ENCODE data around the gene SYT12. TPM values are rescaled to one million over a fixed set of nuclear protein-coding genes. Genes with fewer than 3 reads are reported as not detected.

The SYT12 gene
- total RNA-seq, 1 experiment from 2014 or later, result 4.8 TPM

- ATAC-seq (no peak), DNase-seq (no peak)
- H3K27ac ChIP-seq (ENCODE audit: low read length), result no peak overlapping the region
- no peak overlapping the region for H3K9ac ChIP-seq (ENCODE audit: low read length)
- no peak overlapping the region for H3K4me3 ChIP-seq (ENCODE audit: low read length)
- H3F3A ChIP-seq (ENCODE audit: low read length, unreplicated experiment), result peaks cover 3% of the 10 kb centered on the region
- H3K4me1 ChIP-seq (ENCODE audit: insufficient read depth, low read length), result peaks cover 64% of the 10 kb centered on the region
- peaks cover 43% of the 10 kb centered on the region for H3K79me2 ChIP-seq (ENCODE audit: low read length)
- TF ChIP-seq EZH2 (IDR thresholded peaks at IDR 0.05; ENCODE audit: low read length, unreplicated experiment) (no peak), CTCF (conservative IDR thresholded peaks at IDR 0.05; ENCODE audit: low read depth, low read length) (no peak), EZH2phosphoT487 (IDR thresholded peaks at IDR 0.05; ENCODE audit: borderline replicate concordance, low read length) (no peak)
- ChIA-PET POLR2A (ENCODE audit: unreplicated experiment) (no interaction called here), CTCF (no interaction called here)
- no peak overlapping the region for H3K4me2 ChIP-seq (ENCODE audit: low read length)
- H3K27me3 ChIP-seq (ENCODE audit: low read length), result no peaks in the 10 kb centered on the region
- no peaks in the 10 kb centered on the region for H3K9me2 ChIP-seq (replicated peaks; ENCODE audit: low read length)
- BruUV-seq (replicated peaks), result TSS peak; percentile 15
- H4K20me1 ChIP-seq (ENCODE audit: low read length), result no peaks in the 10 kb centered on the region
- no peak overlapping the region for H2AFZ ChIP-seq (ENCODE audit: low read length)
- intact Hi-C loops (cut with micrococcal nuclease), result loop anchor here (10.0 kb wide), 2 partner anchors 174 to 186 kb away; no protein-coding TSS in a partner anchor
- no peaks in the 10 kb centered on the region for H3K9me3 ChIP-seq (ENCODE audit: low read length)
- no peaks in the 10 kb centered on the region for H3K36me3 ChIP-seq (ENCODE audit: low read depth, low read length)
Observed at GRCh38 chr11:67058506-67058905, 35.6 kb downstream of the SYT12 start.

- peak overlapping the region; percentile 1; the same call in 1 of the 2 replicates for H3K27ac ChIP-seq (ENCODE audit: low read length)
- H3K27me3 ChIP-seq (ENCODE audit: low read length), result no peaks in the 10 kb centered on the region
- BruUV-seq (replicated peaks), result no TSS peak
- peaks cover 3% of the 10 kb centered on the region for H3F3A ChIP-seq (ENCODE audit: low read length, unreplicated experiment)
- no peak overlapping the region for H3K4me3 ChIP-seq (ENCODE audit: low read length)
- H3K79me2 ChIP-seq (ENCODE audit: low read length), result peaks cover 43% of the 10 kb centered on the region
- ChIA-PET POLR2A (ENCODE audit: unreplicated experiment) (no interaction called here), CTCF (no interaction called here)
- peaks cover 53% of the 10 kb centered on the region for H3K4me1 ChIP-seq (ENCODE audit: insufficient read depth, low read length)
- intact Hi-C loops (cut with micrococcal nuclease), result loop anchor here (10.0 kb wide), 2 partner anchors 175 to 185 kb away; no protein-coding TSS in a partner anchor
- no peaks in the 10 kb centered on the region for H3K9me3 ChIP-seq (ENCODE audit: low read length)
- ATAC-seq (no peak), DNase-seq (no peak)
- H3K4me2 ChIP-seq (ENCODE audit: low read length), result no peak overlapping the region
- no peaks in the 10 kb centered on the region for H3K36me3 ChIP-seq (ENCODE audit: low read depth, low read length)
- H4K20me1 ChIP-seq (ENCODE audit: low read length), result no peaks in the 10 kb centered on the region
- H2AFZ ChIP-seq (ENCODE audit: low read length), result no peak overlapping the region
- no peaks in the 10 kb centered on the region for H3K9me2 ChIP-seq (replicated peaks; ENCODE audit: low read length)
- TF ChIP-seq CTCF (conservative IDR thresholded peaks at IDR 0.05; ENCODE audit: low read depth, low read length), result no peak
- no peak for TF ChIP-seq EZH2 (IDR thresholded peaks at IDR 0.05; ENCODE audit: low read length, unreplicated experiment)
- no peak for TF ChIP-seq EZH2phosphoT487 (IDR thresholded peaks at IDR 0.05; ENCODE audit: borderline replicate concordance, low read length)
- H3K9ac ChIP-seq (ENCODE audit: low read length), result no peak overlapping the region
Observed at GRCh38 chr11:67059671-67060070, 36.7 kb downstream of the SYT12 start.

GRCh38 chr11:67060111-67060522 lies 37.2 kb downstream of the SYT12 start:
- H3K27me3 ChIP-seq (ENCODE audit: low read length), result no peaks in the 10 kb centered on the region
- 0 out of 2 replicates have a peak, but pooled peaks have one; percentile 3 for ATAC-seq
- peak; percentile 48 for DNase-seq
- CTCF ChIA-PET, result no interaction called here
- peaks cover 3% of the 10 kb centered on the region for H3F3A ChIP-seq (ENCODE audit: low read length, unreplicated experiment)
- H3K4me2 ChIP-seq (ENCODE audit: low read length), result 0 out of 2 replicates have a peak overlapping the region, but pooled peaks have one; percentile 1
- H3K27ac ChIP-seq (ENCODE audit: low read length), result peak overlapping the region; percentile 1; the same call in 1 of the 2 replicates
- no peaks in the 10 kb centered on the region for H4K20me1 ChIP-seq (ENCODE audit: low read length)
- POLR2A ChIA-PET (ENCODE audit: unreplicated experiment), result no interaction called here
- H3K4me3 ChIP-seq (ENCODE audit: low read length), result no peak overlapping the region
- intact Hi-C loops (cut with micrococcal nuclease), result no loop called here
- H3K9me2 ChIP-seq (replicated peaks; ENCODE audit: low read length), result no peaks in the 10 kb centered on the region
- no peaks in the 10 kb centered on the region for H3K9me3 ChIP-seq (ENCODE audit: low read length)
- no peak overlapping the region for H2AFZ ChIP-seq (ENCODE audit: low read length)
- TF ChIP-seq EZH2phosphoT487 (IDR thresholded peaks at IDR 0.05; ENCODE audit: borderline replicate concordance, low read length), result no peak
- no peak for TF ChIP-seq CTCF (conservative IDR thresholded peaks at IDR 0.05; ENCODE audit: low read depth, low read length)
- TF ChIP-seq EZH2 (IDR thresholded peaks at IDR 0.05; ENCODE audit: low read length, unreplicated experiment), result no peak
- H3K36me3 ChIP-seq (ENCODE audit: low read depth, low read length), result no peaks in the 10 kb centered on the region
- peaks cover 43% of the 10 kb centered on the region for H3K79me2 ChIP-seq (ENCODE audit: low read length)
- no TSS peak for BruUV-seq (replicated peaks)
- H3K4me1 ChIP-seq (ENCODE audit: insufficient read depth, low read length), result peaks cover 50% of the 10 kb centered on the region
- no peak overlapping the region for H3K9ac ChIP-seq (ENCODE audit: low read length)

All from PC-3 (cell line).